ENCODE measurements around the gene PAX8. TPM values are rescaled to one million over a fixed set of nuclear protein-coding genes. Genes with fewer than 3 reads are reported as not detected.
"Not testable (repeated sequence)": the region's sequence is repeated elsewhere in the genome, so short reads cannot be mapped to it uniquely, and the experiment has no call there.

The PAX8 gene
- total RNA-seq (1 to 10 TPM in 2 of 9 donors, under 1 TPM in 4, not detected in 3; 0.44 to 2.3 (median 0.65) TPM), polyA plus RNA-seq (under 1 TPM in 1 of 2 donors, not detected in 1; 0.53 TPM)
- long read RNA-seq, donor 1, partial matches to known transcripts = 1 of 7 reads
- long read RNA-seq, donor 1, other reads (novel, unspliced or antisense) = 6 of 7 reads
- long read RNA-seq, donor 2 = 0 reads
- long read RNA-seq, donor 3, partial matches to known transcripts = 1 of 1 reads
- long read RNA-seq, donor 3, other reads (novel, unspliced or antisense) = 0 of 1 reads

GRCh38 chr2:113278742-113279139 is at the start of gene PAX8:
Gene PAX8 (minus strand): TSS chr2:113278921. CDS start chr2:113278394, 527 bp downstream.
- H3K4me3 ChIP-seq = peak within 1 kb of the TSS in 6 of 12 donors; percentile 7 to 30 (median 13)
- no peaks in the 10 kb centered on the region for H3K9me3 ChIP-seq
- intact Hi-C loops (cut with DNase I) = no loop called here
- DNase-seq = no peak
- no peak within 1 kb of the TSS for H3K27ac ChIP-seq
- WGBS, 4 donors = 57 to 61% (median 58%) methylated on average over 18 of the region's 18 CpGs
- peaks cover 27 to 61% (median 55%) of the 10 kb centered on the region in 9 donors for H3K27me3 ChIP-seq
- ATAC-seq = no peak
- H3K4me1 ChIP-seq = peaks cover 0 to 39% (median 13%) of the 10 kb centered on the region in 12 donors
- H3K36me3 ChIP-seq = no peaks in the 10 kb centered on the region
- TF ChIP-seq, protein P1, sequence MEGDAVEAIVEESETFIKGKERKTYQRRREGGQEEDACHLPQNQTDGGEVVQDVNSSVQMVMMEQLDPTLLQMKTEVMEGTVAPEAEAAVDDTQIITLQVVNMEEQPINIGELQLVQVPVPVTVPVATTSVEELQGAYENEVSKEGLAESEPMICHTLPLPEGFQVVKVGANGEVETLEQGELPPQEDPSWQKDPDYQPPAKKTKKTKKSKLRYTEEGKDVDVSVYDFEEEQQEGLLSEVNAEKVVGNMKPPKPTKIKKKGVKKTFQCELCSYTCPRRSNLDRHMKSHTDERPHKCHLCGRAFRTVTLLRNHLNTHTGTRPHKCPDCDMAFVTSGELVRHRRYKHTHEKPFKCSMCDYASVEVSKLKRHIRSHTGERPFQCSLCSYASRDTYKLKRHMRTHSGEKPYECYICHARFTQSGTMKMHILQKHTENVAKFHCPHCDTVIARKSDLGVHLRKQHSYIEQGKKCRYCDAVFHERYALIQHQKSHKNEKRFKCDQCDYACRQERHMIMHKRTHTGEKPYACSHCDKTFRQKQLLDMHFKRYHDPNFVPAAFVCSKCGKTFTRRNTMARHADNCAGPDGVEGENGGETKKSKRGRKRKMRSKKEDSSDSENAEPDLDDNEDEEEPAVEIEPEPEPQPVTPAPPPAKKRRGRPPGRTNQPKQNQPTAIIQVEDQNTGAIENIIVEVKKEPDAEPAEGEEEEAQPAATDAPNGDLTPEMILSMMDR (IDR thresholded peaks at IDR 0.05) = no peak
- TF ChIP-seq POLR2A (IDR thresholded peaks at IDR 0.05) = no peak

GRCh38 chr2:113328043-113328442 is 49.3 kb upstream of the PAX8 start:
- H3K27ac ChIP-seq = no peak overlapping the region
- ATAC-seq (no peak), DNase-seq (no peak)
- no peak overlapping the region for H3K4me3 ChIP-seq
- peaks cover 0 to 17% (median 3%) of the 10 kb centered on the region in 12 donors for H3K4me1 ChIP-seq
- no peak for TF ChIP-seq POLR2A (IDR thresholded peaks at IDR 0.05)
- TF ChIP-seq, protein P1 (IDR thresholded peaks at IDR 0.05) = no peak
- H3K9me3 ChIP-seq = no peaks in the 10 kb centered on the region
- no peaks in the 10 kb centered on the region for H3K27me3 ChIP-seq
- intact Hi-C loops (cut with DNase I) = no loop called here
- no peaks in the 10 kb centered on the region for H3K36me3 ChIP-seq
- WGBS, 4 donors = 91 to 97% (median 94%) methylated on average over 3 of the region's 3 CpGs

- H3K36me3 ChIP-seq; H3K9me3 ChIP-seq; H3K27me3 ChIP-seq; intact Hi-C loops (cut with DNase I); DNase-seq: not testable (repeated sequence)
- H3K4me1 ChIP-seq = peaks cover 0 to 17% (median 3%) of the 10 kb centered on the region in 12 donors
- 9 to 14% (median 13%) methylated on average over 13 to 14 of the region's 14 CpGs for WGBS, 4 donors
- peak overlapping the region in 11 of 12 donors; percentile 13 to 55 (median 42) for H3K4me3 ChIP-seq
- peak in 2 of 4 donors; percentile 16 to 25 for ATAC-seq
- H3K27ac ChIP-seq = peak overlapping the region in 3 of 12 donors; percentile 3 to 50 (median 14)
Measured at GRCh38 chr2:113325161-113325731, 46.5 kb upstream of the PAX8 start.

GRCh38 chr2:113324684-113325160 is 46.0 kb upstream of the PAX8 start:
- no peaks in the 10 kb centered on the region for H3K36me3 ChIP-seq
- peak overlapping the region in 11 of 12 donors; percentile 13 to 55 (median 42) for H3K4me3 ChIP-seq
- TF ChIP-seq, protein P1 (IDR thresholded peaks at IDR 0.05) = no peak
- TF ChIP-seq POLR2A (IDR thresholded peaks at IDR 0.05) = no peak
- intact Hi-C loops (cut with DNase I) = no loop called here
- ATAC-seq = peak in 3 of 4 donors; percentile 60 to 84 (median 73)
- H3K9me3 ChIP-seq = no peaks in the 10 kb centered on the region
- peak; percentile 34 to 75 (median 45) for DNase-seq
- no peaks in the 10 kb centered on the region for H3K27me3 ChIP-seq
- H3K27ac ChIP-seq = peak overlapping the region in 4 of 12 donors; percentile 3 to 50 (median 28)
- 0 to 2% (median 1%) methylated on average over 26 to 27 of the region's 27 CpGs for WGBS, 4 donors
- peaks cover 0 to 17% (median 3%) of the 10 kb centered on the region in 12 donors for H3K4me1 ChIP-seq

DNA sequence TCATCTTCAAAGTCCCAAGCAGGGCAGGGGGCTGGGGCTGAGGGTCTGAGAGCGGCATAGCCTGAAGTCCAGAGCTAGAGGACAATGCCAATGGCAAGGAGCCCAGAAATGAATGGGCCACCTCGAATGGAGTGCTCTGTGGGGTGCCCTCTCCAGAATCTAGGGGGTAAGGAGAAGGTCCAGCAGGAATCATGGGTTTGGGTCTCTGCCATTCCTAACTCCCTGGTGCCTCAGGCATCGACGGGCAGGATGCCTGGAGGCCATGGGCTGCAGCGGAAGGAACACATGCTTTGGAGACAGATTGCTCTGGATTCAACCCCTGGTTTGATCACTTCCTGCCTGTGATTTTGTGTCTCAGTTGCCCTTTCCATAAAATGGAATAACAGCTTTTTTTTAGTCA is 44.4 kb upstream of the PAX8 start:
- WGBS, 4 donors = 43 to 58% (median 55%) methylated on average over 4 to 5 of the region's 5 CpGs
- ATAC-seq, DNase-seq: not testable (repeated sequence)

GRCh38 chr2:113320106-113320505 is 41.4 kb upstream of the PAX8 start:
- H3K9me3 ChIP-seq; ATAC-seq; H3K36me3 ChIP-seq; H3K27me3 ChIP-seq; DNase-seq; H3K27ac ChIP-seq; intact Hi-C loops (cut with DNase I); H3K4me3 ChIP-seq: not testable (repeated sequence)
- WGBS, 4 donors = 72 to 91% (median 74%) methylated on average over 7 of the region's 7 CpGs
- peaks cover 0 to 12% (median 1%) of the 10 kb centered on the region in 12 donors for H3K4me1 ChIP-seq

More for the DNA sequence above, 44.4 kb upstream of the PAX8 start:
- H3K36me3 ChIP-seq; H3K27me3 ChIP-seq; intact Hi-C loops (cut with DNase I); H3K9me3 ChIP-seq; H3K4me3 ChIP-seq; H3K27ac ChIP-seq: not testable (repeated sequence)
- peaks cover 0 to 17% (median 3%) of the 10 kb centered on the region in 12 donors for H3K4me1 ChIP-seq

GRCh38 chr2:113318941-113319340 is 40.2 kb upstream of the PAX8 start:
- not testable (repeated sequence) for H3K27me3 ChIP-seq, H3K27ac ChIP-seq, DNase-seq, ATAC-seq, H3K36me3 ChIP-seq, H3K9me3 ChIP-seq, H3K4me3 ChIP-seq, H3K4me1 ChIP-seq
- 92 to 94% (median 93%) methylated on average over 3 of the region's 3 CpGs for WGBS, 4 donors
- intact Hi-C loops (cut with DNase I) = loop anchor here in 1 of 10 donors (10.0 kb wide), 1 partner anchor 46 kb away; no protein-coding TSS in a partner anchor

Measured in heart left ventricle (tissue), 16 donors.